Calu3 (cell line): ENCODE data around the gene EFNB1. TPM values are rescaled to one million over a fixed set of nuclear protein-coding genes. Genes with fewer than 3 reads are reported as not detected.

Experiments
- BruUV-seq: library from RNA; stranded (reverse); fragments of 400-500 nt; replicated peaks from 2 replicates; lab custom pipeline; 2021; lab: Mats Ljungman, UMichigan
- CTCF ChIA-PET: fragments of 300-600 bp; sonication (Branson Sonifier 250); formaldehyde crosslinking; loops from one replicate; lab custom pipeline; 2022; ENCODE audit warnings: antibody characterized with exemption; lab: Charles Lee
- DNase-seq: peaks from one replicate; pipeline ENCODE4 v3.0.0; 2022
- H3K27ac Mint-ChIP-seq: one replicate; pipeline ENCODE4 v1.8.0; 2022; ENCODE audit warnings: mixed read lengths; ENCODE audit not compliant: unreplicated experiment
- H3K27me3 Mint-ChIP-seq: one replicate; pipeline ENCODE4 v1.8.0; 2022; ENCODE audit warnings: mixed read lengths; ENCODE audit not compliant: unreplicated experiment
- H3K36me3 Mint-ChIP-seq: one replicate; pipeline ENCODE4 v1.8.0; 2022; ENCODE audit warnings: mild to moderate bottlenecking, moderate library complexity, mixed read lengths; ENCODE audit not compliant: insufficient read depth, unreplicated experiment
- H3K4me1 Mint-ChIP-seq: one replicate; pipeline ENCODE4 v1.8.0; 2022; ENCODE audit warnings: mild to moderate bottlenecking, low read depth, mixed read lengths; ENCODE audit not compliant: unreplicated experiment
- H3K4me3 Mint-ChIP-seq: one replicate; pipeline ENCODE4 v1.8.0; 2022; ENCODE audit warnings: mild to moderate bottlenecking, low read depth, moderate library complexity, mixed read lengths; ENCODE audit not compliant: unreplicated experiment
- H3K9me3 Mint-ChIP-seq: one replicate; pipeline ENCODE4 v1.8.0; 2022; ENCODE audit warnings: low read depth, mixed read lengths; ENCODE audit not compliant: unreplicated experiment
- CTCF ChIP-seq: fragments of 200-600 bp; IDR thresholded peaks from one replicate; pipeline ENCODE4 v1.8.0; 2022; ENCODE audit warnings: antibody characterized with exemption; ENCODE audit not compliant: unreplicated experiment
- intact Hi-C: fragments of 100-400 bp; cut with micrococcal nuclease; formaldehyde crosslinking; loops from one replicate; pipeline ENCODE4 v1.10.0; 2022; ENCODE audit not compliant: unreplicated experiment
- total RNA-seq: library from RNA; stranded (reverse); gene quantifications from 2 replicates; pipeline ENCODE4 v1.2.3, GENCODE V29; 2022

Gene EFNB1
- total RNA-seq, 1 experiment from 2014 or later: 12.6 TPM

GRCh38 chrX:68880846-68881552 lies 52.2 kb downstream of the EFNB1 start:
- H3K36me3 Mint-ChIP-seq: no peaks in the 10 kb centered on the region
- peaks cover 12% of the 10 kb centered on the region for H3K27me3 Mint-ChIP-seq
- H3K9me3 Mint-ChIP-seq: no peaks in the 10 kb centered on the region
- H3K4me1 Mint-ChIP-seq: peaks cover 8% of the 10 kb centered on the region
- no TSS peak for BruUV-seq
- CTCF ChIA-PET: no interaction called here
- intact Hi-C loops: no loop called here
- H3K4me3 Mint-ChIP-seq: no peak overlapping the region
- no peak for TF ChIP-seq CTCF
- DNase-seq: no peak
- H3K27ac Mint-ChIP-seq: no peak overlapping the region

DNA sequence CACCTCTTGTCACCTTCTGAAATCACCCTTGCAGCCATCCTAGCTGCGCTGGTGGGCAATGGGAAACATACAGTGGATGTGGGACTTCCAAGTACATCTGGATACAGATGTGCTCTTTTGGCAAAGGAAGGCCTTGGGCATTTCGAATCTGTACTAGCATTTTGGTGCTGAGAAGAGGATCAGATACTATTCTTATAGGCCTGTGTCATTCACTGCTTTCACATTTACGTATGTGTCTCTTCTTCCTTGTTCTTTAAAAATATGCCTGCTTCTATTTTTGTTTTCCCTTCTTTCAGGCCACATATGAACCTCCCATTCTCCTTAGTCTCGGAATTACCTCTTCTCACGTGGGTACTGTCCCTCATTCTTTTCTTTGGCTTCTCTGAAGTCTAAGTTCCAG lies 53.1 kb downstream of the EFNB1 start:
- Mint-ChIP-seq H3K27ac (no peak overlapping the region), H3K36me3 (no peaks in the 10 kb centered on the region)

GRCh38 chrX:68883800-68884199 lies 55.0 kb downstream of the EFNB1 start:
- H3K36me3 Mint-ChIP-seq: no peaks in the 10 kb centered on the region
- DNase-seq: peak; percentile 18
- BruUV-seq: no TSS peak
- CTCF ChIA-PET: no interaction called here
- no peaks in the 10 kb centered on the region for H3K9me3 Mint-ChIP-seq
- H3K27ac Mint-ChIP-seq: no peak overlapping the region
- peaks cover 12% of the 10 kb centered on the region for H3K27me3 Mint-ChIP-seq
- peaks cover 8% of the 10 kb centered on the region for H3K4me1 Mint-ChIP-seq
- H3K4me3 Mint-ChIP-seq: no peak overlapping the region
- intact Hi-C loops: no loop called here
- TF ChIP-seq CTCF: no peak

More for the DNA sequence above, 53.1 kb downstream of the EFNB1 start:
- no peak for TF ChIP-seq CTCF
- Mint-ChIP-seq H3K27me3 (peaks cover 12% of the 10 kb centered on the region), H3K4me1 (peaks cover 8% of the 10 kb centered on the region), H3K4me3 (no peak overlapping the region), H3K9me3 (no peaks in the 10 kb centered on the region)
- CTCF ChIA-PET: no interaction called here
- intact Hi-C loops: no loop called here
- BruUV-seq: no TSS peak
- no peak for DNase-seq

- Mint-ChIP-seq H3K4me3 (no peak overlapping the region), H3K9me3 (no peaks in the 10 kb centered on the region), H3K27me3 (peaks cover under 1% of the 10 kb centered on the region), H3K27ac (no peak overlapping the region), H3K36me3 (no peaks in the 10 kb centered on the region), H3K4me1 (peaks cover 6% of the 10 kb centered on the region)
- TF ChIP-seq CTCF: no peak
- BruUV-seq: no TSS peak
- DNase-seq: no peak
- CTCF ChIA-PET: no interaction called here
- intact Hi-C loops: no loop called here
Measured at GRCh38 chrX:68889249-68889648, 60.4 kb downstream of the EFNB1 start.

Other genes with a start within 250 kb of the EFNB1 start
- 0.45 and 0.47 TPM in 2 replicates for gene STARD8, start 181.4 kb upstream of the EFNB1 start, total RNA-seq